Endometrial microvascular endothelial cells (primary cell): ENCODE measurements around the gene APOL3. TPM values are rescaled to one million over a fixed set of nuclear protein-coding genes. Genes with fewer than 3 reads are reported as not detected.
"Not testable (repeated sequence)": the region's sequence is repeated elsewhere in the genome, so short reads cannot be mapped to it uniquely, and the experiment has no call there.

Source experiments
- in situ Hi-C: cut with HindIII; loops from 2 replicates; pipeline ENCODE4 v1.10.0; 2017; ENCODE audit warnings: low sequenced_read_pairs, low pct_unique_long_range_greater_than_20kb; ENCODE audit errors: inconsistent ontology term
- total RNA-seq: library from RNA; depleted of rRNA; stranded (reverse); fragments of >200 nt; gene quantifications from one replicate; pipeline ENCODE4 v1.2.3, GENCODE V29; 2015; ENCODE audit errors: inconsistent ontology term

The APOL3 gene
- total RNA-seq, 1 donor from 2014 or later, result 68.8 TPM

GRCh38 chr22:36143956-36144355 lies 16.6 kb downstream of the APOL3 start:
- in situ Hi-C loops, result no loop called here

- in situ Hi-C loops, result no loop called here
These were observed 17.3 kb downstream of the APOL3 start for GRCh38 chr22:36143066-36143815.

GRCh38 chr22:36141481-36141880 lies 19.1 kb downstream of the APOL3 start:
- in situ Hi-C loops, result no loop called here

- in situ Hi-C loops, result not testable (repeated sequence)
These were observed 21.8 kb downstream of the APOL3 start for GRCh38 chr22:36138709-36139108.

GRCh38 chr22:36136988-36137387 lies 23.6 kb downstream of the APOL3 start:
- in situ Hi-C loops, result no loop called here

GRCh38 chr22:36136475-36136874 lies 24.1 kb downstream of the APOL3 start:
- in situ Hi-C loops, result no loop called here

- in situ Hi-C loops, result no loop called here
These were observed 25.1 kb downstream of the APOL3 start for GRCh38 chr22:36135306-36135980.

- in situ Hi-C loops, result no loop called here
These were observed 26.4 kb downstream of the APOL3 start for GRCh38 chr22:36134182-36134581.

GRCh38 chr22:36131907-36132306 lies 28.6 kb downstream of the APOL3 start:
- in situ Hi-C loops, result no loop called here

- in situ Hi-C loops, result no loop called here
These were observed 30.8 kb downstream of the APOL3 start for GRCh38 chr22:36129486-36130388.

- in situ Hi-C loops, result no loop called here
These were observed 31.5 kb downstream of the APOL3 start for GRCh38 chr22:36129071-36129470.

GRCh38 chr22:36125994-36126531 lies 34.5 kb downstream of the APOL3 start:
- in situ Hi-C loops, result no loop called here

- in situ Hi-C loops, result no loop called here
These were observed 35.1 kb downstream of the APOL3 start for GRCh38 chr22:36125434-36125833.

- in situ Hi-C loops, result no loop called here
These were observed 35.9 kb downstream of the APOL3 start for GRCh38 chr22:36124666-36125065.

GRCh38 chr22:36123673-36124630 lies 36.6 kb downstream of the APOL3 start:
- in situ Hi-C loops, result no loop called here

- in situ Hi-C loops, result not testable (repeated sequence)
These were observed 39.8 kb downstream of the APOL3 start for GRCh38 chr22:36120621-36121351.

GRCh38 chr22:36117053-36117554 lies 43.5 kb downstream of the APOL3 start:
- in situ Hi-C loops, result no loop called here
